Activated effector memory CD4-positive, alpha-beta T cell treated with anti-CD3 and anti-CD28 coated beads, Interleukin-2, amount 50 U/mL, for 16 hours (primary cell): Measurements from ENCODE around the gene SPAG16.

Experiments used
- DNase-seq: peaks from one replicate; pipeline ENCODE4 v3.0.0-alpha.2; 2020

Gene SPAG16

DNA sequence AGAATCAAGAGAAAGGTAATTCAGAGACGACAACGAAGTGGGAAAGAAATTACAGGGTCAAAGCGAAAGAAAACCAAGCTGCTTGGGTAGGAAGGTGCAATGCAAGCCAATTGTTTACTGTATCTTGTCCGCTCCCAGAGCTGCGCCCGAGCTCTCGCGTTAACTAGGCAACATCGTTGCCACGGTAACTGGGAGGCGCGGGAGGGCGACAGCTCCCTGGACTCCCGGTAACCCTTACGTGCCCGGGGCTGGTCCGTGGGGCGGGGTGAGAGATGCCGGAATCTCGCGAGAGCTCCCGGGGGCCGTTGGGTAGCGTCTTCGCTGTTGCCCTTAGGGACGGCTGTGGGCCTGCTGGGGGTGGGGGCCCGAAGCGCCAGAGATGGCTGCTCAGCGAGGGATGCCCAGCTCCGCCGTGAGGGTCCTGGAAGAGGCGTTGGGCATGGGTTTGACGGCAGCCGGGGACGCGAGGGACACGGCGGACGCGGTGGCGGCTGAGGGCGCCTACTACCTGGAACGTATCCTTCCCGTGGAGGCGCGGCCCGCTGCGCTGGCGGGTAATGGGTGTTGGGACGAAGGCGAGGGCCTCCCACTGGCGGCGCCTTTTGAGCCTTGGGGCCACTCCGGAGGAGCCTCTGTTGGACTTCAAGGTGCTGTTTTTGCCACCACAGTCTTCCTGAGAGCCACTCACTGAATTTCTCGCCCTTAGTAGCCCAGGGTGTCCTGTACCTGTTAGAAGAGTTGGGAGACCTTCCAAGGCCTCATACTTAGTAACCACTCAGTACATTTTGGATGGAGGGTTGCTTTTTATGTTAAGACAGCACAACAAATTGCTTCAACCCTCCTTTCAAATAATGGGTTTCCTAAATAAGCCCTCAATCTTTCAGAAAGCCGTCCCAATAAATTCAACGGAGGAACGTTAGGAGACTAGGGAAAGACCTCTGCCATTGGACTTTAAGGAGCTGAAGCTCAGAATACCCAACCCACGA, at the start of gene SPAG16:
TSS of gene SPAG16 (plus strand) at position 360 of the 986 bp plus-strand sequence.
- DNase-seq = peak; percentile 98

- DNase-seq = no peak
These were observed 49.6 kb upstream of the SPAG16 start for GRCh38 chr2:213234641-213235040.

DNA sequence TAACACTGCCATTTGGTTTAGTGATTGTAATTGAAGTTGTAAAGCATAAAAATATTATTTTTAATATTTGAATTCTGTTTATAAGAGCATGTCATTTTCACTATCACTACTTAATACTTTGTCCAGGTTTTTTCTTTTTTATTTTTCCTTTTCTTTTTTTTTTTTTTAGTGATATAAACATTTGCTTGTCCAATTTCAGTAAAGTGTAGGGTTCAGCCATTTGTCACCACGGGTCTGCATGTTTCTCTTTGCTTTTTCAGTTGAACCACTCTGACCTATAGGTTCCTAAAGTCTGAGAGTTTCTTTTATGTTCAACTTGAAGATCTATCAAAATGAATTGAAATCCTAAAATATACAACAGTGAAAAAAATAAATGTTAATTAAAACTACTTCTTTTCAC, 48.5 kb upstream of the SPAG16 start:
- DNase-seq = no peak

DNA sequence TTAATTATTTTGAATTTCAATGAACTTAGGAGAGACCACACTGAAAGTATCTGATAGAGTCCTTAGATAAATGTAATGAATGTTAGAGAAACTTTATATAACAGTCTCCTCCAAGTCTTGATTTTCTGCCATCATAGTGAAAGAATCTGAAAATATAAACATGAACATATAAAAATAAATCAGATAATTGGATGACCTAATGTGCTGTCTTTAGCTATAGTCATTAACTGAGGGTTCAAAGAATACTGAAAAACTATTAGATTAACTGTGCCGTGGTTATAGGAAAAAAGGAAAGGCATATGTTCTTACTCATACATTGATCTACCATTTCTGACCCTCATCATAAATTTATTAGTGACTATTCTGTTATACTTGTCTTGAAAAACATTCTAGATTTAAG, 47.0 kb upstream of the SPAG16 start:
- no peak for DNase-seq

DNA sequence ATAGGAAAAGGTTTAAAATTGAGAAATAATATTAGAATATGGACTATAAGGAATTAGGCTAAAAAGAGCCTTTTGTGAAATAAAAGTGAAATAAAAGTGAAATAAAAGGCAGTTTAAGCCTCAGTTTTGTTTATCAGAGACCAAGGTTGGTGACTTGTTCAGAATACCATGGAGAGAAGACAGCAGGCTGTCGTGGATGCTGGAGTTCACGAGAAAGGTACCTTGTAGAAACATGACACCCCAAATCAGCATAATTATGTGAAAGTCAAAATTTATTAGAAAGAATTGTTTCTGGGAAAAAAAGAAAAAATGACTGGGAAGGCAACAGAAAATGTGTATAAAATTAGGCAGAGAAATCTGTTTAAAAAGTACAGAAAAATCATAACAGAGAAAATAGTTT, 46.5 kb upstream of the SPAG16 start:
- no peak for DNase-seq

DNA sequence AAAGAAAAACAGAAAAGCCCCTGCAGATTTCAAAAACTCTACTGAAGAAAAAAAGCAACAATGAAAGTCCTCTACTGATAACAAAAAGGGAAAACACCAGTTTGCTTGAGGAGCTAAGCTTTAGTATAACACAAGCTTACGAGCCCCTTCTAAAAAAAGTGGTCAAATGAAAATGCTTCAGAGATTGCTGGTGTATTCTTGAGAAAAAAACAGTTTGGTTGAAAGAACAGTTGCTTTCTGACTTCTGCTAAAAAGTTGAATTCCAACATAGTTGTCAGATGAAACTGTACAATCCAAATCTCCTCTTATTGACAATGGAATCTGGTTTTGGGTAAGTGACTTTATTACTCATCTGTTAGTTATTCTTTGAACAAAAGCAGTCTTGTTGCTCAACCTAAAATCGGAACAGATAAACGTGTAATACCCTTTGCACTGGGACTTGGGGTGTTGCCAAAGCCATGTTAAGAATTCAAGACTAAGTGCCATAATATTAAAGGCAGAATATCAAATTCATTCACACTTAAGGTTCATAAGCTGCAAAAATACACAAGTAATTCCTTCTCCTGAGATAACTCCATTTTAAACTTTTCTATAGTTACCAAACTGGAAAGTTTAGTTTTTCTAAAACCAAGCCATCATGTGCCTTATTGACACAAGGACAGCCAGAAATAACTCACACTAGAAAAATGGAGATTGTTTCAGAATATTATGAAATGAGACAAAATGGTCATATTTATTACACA, 45.3 kb upstream of the SPAG16 start:
- no peak for DNase-seq

DNA sequence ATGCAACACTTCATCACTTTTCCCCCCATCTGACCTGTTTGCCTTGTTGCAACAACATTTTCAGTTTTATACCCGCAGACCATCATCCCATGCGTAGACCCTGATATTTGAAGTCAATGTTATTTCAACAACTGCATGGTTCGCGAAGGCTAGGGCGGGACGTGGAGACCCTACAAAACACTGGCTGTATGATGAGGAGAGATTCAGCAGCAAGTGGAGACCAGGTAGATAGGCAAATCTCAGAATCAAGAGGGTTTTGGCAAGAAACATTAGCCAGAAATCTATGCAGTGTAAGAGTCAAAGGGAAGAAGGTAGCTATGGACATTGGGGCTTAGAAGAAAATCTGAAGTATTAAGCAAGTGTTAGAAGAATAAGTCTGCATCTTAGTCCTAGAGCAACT, 42.4 kb upstream of the SPAG16 start:
- DNase-seq = no peak

- DNase-seq = no peak
These were observed 41.6 kb upstream of the SPAG16 start for GRCh38 chr2:213242653-213243052.

- peak; percentile 68 for DNase-seq
These were observed 40.8 kb upstream of the SPAG16 start for GRCh38 chr2:213243189-213244044.

- peak; percentile 79 for DNase-seq
These were observed 37.6 kb upstream of the SPAG16 start for GRCh38 chr2:213246497-213247281.

DNA sequence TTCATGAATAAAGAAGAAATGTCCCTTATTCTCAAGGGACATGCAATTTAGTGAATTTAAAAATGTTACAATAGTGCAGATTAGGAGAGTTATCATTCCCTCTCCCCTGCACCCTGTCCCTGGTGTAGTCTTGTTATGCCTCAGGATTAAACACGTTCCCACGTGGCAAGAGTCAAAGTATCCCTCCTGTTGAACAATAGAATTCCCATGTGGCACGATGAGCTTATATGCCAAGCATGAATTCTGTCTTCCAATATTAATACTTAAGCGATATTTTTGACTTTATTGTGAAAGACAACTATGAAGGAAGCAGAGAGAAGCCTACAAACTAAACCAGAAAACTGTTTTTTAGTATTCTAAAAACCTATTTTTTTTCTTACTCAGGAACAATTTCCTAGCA, 36.7 kb upstream of the SPAG16 start:
- no peak for DNase-seq

GRCh38 chr2:213248637-213249036, 35.6 kb upstream of the SPAG16 start:
- no peak for DNase-seq

GRCh38 chr2:213249502-213249901, 34.8 kb upstream of the SPAG16 start:
- DNase-seq = no peak

GRCh38 chr2:213251618-213252017, 32.6 kb upstream of the SPAG16 start:
- DNase-seq = no peak

- DNase-seq = no peak
These were observed 32.1 kb upstream of the SPAG16 start for GRCh38 chr2:213252206-213252605.

DNA sequence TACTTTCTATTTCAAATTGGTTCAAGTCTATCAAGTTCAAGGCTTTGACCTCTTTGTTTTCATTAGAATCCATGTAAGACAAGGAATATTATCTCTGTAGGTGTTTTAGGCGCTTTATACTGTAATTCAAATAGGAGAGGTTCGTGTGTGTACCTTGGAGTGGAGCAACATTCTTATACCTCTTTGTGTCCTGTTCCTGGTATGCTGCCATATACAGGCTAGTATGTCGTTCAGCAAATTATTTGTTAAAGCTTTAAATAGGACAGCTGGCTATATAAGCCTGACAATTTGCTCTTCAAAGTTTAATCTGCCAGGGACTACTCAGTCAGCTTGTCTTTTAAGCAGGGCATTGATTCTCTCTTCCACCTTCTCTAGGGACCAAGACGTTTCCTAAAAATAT, 31.1 kb upstream of the SPAG16 start:
- no peak for DNase-seq

DNA sequence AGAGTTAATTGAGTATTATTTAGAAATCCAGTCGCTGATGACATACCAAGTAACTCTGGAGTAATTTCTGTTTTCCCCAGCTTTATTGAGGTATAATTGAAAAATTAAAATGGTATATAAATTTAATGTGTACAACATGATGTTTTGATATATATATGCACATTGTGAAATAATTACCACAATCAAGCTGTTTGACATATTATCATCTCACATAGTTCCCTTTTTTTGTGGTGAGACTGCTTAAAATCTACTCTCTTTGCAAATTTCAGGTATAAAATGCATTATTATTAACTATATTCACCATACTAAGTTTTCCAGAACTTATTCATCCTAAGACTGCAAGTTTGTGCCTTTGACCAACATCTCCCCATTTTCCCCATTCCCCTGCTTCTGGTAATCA, 25.0 kb upstream of the SPAG16 start:
- DNase-seq = no peak

GRCh38 chr2:213261237-213261636, 23.0 kb upstream of the SPAG16 start:
- DNase-seq = no peak

DNA sequence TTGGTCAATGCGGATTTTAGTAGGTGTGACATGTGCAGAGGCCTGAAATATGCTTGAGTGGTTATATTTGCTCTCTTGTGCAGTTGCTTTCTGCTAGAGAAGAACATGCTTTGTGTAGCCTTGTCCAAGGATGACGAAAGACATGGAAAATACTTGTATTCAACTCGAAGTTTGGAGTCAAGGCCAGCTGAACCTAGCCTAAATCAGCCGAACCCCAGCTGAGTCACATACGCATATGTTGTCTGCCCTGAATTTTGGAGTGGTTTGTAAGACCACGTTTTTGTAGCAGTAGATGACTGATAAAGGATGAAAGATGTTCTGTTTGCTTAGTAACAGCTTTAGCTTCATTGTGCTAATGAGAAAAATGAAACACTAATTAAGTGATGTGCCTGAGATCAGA, 22.5 kb upstream of the SPAG16 start:
- DNase-seq = no peak

GRCh38 chr2:213265679-213266078, 18.6 kb upstream of the SPAG16 start:
- no peak for DNase-seq

GRCh38 chr2:213266421-213266820, 17.8 kb upstream of the SPAG16 start:
- DNase-seq = no peak

DNA sequence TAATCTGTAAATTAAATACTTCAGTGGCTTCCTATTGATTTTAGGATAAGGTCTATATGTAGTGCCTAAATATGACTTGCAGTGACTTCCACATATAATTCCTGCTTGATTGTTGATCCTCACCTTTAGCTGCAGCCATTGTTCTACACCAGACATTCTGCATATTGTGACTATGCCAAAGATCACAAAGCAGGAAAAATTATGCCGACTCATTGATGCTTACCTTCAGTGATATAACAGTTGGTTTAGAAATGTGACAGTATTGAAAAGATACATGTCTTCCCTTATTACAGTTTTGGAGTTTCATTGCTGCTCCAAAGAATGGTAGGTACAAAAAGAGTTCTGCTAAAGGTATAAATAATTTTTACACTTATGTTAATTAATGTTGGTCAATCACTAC, 12.3 kb upstream of the SPAG16 start:
- no peak for DNase-seq
